Right lung (tissue), 5 donors: Measurements from ENCODE around the gene ARMC2. TPM values are rescaled to one million over a fixed set of nuclear protein-coding genes. Genes with fewer than 3 reads are reported as not detected.
"Not testable (repeated sequence)": the region's sequence is repeated elsewhere in the genome, so short reads cannot be mapped to it uniquely, and the experiment has no call there.

Experiments used
- DNase-seq, 2 donors: peaks; one replicate each; pipeline ENCODE4 v3.0.0-alpha.2; 2013
- polyA plus RNA-seq, 5 donors: library from polyadenylated mRNA; unstranded; fragments of 120-200 nt; gene quantifications; one replicate each; pipeline versions ENCODE4 v1.2.1 to v1.2.3, GENCODE V29; 2013; ENCODE audit warnings: inconsistent platforms in 1 of 5, low replicate concordance in 1 of 5; ENCODE audit not compliant: insufficient read length in 5 of 5, insufficient read depth in 1 of 5

ARMC2 gene
- polyA plus RNA-seq, 5 donors, result 17.6 to 30.0 (median 28.4) TPM

DNA sequence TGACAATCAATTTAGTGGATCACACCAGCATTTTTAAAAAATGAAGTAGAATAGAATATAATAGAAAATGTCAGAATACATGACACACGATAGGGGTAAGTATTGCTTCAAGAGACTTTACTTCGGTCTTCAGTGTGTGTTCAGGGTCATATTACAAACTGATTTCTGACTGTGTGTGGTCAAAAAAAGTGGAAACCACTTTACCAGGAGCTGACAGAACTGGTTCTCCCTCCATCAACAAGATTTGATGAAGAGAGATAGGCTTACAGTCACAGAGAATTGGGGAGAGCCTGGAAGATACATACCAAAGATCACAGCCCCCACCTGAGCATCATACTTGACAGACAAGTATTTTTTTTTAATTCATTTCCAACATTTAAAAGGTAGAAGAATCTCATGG lies 21.7 kb downstream of the ARMC2 start:
- DNase-seq, result no peak

DNA sequence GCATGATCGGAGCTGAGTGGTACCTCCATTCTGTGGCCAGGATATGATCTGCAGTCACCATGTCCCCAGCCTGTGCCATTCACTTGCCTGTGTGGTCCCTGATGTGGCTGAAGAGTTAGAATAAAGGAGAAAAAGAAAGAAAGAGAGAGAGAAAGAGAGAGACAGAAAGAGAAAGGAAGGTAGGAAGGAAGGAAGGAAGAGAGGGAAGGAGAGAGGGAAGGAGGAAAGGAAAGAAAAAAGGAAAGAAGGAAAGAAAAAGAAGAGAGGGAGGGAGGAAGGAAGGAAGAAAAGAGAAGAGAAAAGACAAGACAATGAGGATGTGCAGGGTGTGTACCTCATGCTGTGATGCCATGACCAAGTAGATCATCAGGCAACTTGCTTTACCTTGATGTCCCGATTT lies 22.1 kb downstream of the ARMC2 start:
- no peak for DNase-seq

DNA sequence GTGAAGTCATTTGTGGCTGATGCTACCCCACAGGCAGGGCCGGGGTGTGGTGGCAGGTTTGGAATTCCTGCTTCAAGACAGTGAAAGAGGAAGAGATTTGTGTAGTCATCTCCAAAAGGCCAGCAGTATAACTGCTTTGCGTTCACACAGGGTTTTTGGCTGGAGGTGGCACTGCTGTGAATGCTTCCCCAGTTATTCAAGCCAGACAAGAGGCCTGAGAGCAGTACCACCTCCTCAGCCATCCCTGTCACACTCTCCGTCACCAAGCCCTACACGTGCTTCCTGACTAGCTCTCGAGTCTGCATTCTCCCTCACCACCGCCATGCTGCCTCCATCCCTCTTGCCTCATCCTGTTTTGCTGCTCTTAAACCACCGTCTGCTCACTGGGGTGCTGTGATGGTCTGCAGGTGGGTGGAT lies 23.9 kb downstream of the ARMC2 start:
- DNase-seq, result no peak

DNA sequence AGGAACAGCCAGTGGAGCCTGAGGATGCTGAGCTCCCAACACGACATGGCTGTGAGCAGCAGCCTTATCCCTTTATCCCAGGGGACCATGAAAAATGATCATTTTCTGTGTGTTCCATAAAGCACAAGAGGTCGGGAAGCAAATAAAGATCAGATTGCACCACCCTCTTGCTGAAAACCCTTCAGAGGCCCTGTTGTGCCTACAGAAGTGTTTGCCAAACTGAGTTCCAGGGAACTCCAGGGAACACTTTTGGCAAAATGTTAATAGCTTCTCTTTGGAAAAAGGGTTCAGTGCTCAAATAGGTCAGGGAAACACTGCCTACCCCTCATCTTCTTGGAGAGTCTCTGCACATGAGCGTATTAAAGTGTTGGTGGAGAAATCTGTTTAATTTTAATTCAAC lies 24.4 kb downstream of the ARMC2 start:
- DNase-seq, result no peak

DNA sequence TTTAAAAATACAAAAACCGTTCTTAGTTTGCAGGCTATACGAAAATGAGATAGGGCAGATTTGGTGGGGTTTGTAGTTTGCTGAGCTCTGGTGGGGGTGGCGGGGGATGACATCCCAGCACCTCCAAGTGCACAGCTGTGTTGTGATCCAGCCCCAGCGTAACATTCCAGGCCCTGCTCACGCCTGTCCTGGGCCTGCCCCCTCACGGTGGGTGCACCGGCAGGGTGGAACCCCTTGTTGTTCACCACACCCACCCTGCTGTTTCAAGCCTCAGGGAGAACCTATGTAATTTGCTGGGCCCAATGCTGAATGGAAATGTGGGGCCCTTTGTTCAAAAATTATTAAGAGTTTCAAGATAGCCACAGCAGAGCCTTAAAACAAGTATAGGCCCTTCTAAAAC lies 25.0 kb downstream of the ARMC2 start:
- no peak for DNase-seq

DNA sequence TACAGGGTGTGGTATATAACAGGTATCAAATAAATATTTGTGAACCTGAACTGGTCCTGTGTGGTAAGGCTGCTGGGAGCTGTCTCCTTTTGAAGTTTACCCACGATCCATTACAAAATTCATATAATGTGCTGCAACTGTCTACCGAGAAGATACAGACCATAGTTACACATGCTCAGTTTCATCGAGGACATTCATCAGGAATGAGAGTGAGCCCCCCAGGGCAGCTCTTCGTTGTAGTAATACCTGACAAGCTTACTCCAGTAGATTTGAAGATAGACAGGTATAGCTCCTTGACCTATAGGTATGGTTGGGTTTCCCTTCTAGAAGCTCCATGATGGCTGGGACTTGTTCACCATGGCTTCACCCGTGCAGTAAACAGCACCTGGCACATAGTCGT lies 25.7 kb downstream of the ARMC2 start:
- no peak for DNase-seq

DNA sequence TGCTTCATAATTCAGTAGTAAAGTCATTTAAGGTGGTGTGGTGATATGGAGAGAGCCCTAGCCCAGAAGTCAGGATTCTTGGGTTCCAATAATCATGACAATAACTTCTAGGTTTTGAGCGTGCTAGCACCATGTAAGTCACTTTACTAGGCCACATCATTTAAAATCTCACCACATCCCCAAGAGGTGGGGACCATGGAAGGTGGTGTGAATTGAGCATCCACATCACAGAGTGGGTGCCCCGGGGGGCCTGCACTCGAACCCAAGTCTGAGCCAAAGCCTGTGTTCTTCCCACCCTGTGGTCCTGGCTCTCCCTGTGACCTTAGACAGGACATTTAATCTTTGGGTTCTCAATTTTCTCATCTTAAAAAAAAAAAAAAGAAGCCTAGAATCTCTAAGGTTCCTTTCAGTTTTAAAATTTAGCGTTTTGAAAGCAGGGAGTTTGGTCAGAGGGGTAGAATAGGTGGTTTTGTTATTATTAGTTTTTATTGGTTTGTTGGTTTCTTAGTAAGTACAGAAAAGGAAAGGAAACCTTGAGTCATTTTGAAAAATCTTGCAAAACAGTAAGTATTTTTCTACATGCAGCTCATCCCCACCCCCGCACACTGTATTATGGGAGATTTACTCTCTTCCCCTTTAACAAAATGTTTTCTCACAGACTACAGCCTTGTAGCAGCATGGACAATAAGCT lies 26.4 kb downstream of the ARMC2 start:
- DNase-seq, result no peak

DNA sequence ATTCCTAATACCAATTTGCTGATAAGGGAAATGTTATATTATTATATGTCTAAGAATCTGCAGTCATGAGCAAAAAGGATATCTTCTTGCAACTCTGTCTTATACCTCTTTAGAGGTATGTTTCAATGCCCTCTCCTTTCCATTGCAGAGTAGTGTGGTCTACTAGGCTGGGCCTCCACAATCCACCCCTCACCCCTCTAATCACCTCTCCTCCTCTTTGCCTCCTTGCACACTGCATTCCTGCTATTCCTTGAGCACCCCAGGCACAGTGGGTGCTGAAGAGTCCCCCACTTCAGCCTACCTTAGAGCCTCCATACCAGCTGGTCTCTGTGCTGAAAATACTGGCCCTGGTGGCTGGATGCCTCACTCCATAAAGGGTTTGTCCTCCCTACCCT lies 26.9 kb downstream of the ARMC2 start:
- DNase-seq, result no peak

DNA sequence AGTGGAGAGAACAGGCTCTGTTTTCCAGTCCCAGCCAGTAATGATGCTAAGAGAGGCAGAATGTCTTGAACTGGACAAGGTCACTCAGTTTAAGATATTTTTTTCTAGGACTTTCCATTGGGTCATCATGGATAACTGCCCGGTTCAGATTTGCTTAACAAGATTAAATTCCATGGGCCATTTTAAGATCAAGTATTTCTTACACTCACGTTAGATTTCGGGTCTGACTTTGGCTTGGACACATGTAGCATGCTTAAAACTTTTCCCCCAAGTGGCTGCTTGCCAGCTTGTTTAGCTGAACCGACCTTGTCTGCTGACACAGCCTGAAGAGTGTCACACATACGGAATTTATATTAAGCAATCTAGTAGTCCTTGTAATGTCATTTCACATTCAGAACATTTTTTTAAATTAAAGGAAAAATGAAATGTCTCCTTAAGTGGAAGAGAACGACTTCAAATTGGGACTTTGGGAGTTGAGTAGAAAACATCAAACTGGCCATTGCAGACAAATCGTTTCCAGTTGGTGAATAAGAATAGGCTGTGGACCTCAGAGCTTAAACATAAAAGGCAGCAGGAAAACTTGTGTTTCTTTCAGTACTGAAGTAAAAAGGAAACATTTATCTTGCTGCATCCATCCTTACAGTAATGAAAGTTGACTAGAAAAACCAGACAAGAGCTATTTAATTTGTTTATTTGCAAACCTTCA lies 29.0 kb downstream of the ARMC2 start:
- DNase-seq, result peak; percentile 76 to 77

DNA sequence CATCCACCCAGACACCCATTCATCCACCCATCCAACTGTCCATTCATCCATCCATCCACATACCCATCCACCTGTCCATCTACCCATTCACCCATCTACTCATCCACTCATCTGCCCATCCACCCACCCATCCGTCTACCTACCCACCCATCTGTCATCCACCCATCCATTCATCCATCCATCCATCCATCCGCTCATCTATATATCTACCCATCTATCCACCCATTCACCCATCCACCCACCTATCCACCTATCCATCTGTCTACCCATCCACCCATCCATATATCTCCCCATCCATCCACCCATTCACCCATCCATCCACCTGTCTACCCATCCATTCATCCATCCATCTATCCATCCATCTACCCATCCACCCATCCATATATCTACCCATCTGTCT lies 30.7 kb downstream of the ARMC2 start:
- no peak for DNase-seq

DNA sequence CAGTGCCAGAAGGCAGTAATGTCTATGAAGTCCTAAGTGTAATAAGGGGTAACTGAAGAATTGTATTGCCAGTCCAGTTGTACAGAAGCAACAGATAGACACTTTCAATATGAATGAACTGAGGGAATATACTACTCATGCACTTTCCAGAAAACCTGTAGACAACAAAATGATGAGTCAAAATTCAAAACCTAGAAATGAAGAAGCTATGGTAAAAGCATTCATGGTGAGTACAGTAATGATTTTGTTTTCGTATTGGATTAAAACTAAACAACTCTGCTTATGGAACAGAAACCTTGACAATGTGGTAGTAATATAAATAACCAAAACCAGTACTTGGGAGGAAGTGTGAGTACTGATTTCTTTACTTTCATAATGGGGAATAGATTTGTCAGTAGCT lies 35.0 kb downstream of the ARMC2 start:
- DNase-seq, result no peak

DNA sequence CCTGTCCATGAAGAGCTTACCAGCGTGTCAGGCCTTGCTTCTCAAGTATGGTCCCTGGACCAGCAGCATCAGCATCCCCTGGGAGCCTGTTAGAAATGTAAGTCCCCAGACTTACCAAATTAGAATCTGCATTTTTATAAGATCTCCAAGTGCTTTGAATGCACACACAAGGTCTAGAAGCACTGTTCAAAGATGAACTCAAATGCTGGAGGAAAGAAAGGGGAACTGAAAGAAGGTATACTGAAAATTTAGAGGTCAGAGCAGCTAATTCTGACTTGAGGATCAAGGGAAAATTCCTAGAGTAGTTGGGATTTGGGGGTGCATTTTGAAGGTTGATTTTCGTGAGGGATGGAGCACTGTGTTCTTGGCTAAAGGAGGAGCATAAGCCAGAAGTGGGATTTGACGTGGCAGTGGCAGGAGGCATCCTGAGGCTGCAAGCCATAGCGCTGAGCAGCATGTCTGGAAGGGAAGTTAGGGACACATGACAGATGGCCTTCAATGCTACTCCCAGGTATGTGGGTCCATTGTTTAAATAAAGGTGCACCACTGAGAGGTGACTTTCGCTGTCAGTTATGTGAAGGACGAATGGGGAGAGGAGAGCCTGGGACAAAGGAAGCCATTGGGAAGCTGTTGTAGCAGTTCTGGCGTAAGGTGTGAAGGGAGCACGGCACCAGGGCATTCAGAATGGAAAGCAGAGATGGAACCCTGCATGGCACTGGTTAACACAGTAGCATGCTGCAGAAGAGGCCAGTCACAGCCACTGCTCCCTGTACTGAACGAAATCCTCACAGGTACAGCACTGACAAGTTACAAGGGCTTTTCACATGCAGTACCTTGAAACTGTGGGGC lies 36.2 kb downstream of the ARMC2 start:
- DNase-seq, result no peak

DNA sequence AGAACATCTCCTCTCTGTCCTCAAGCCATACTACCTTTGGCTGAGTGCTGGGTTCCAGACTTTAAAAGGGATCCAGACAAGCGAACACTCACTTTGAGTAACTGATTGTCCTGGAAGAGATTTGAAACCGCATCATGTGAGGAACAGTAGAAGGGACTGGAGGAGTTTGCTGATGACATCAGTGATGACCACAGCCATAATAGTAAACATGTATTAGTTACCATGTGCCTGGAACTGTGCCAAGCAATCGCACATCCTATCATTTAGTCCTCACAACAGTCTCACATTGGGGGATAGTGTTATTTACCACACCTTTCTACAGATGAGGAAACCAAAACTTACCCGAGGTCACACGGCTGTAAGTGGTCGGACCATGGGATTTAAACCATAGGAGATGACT lies 39.8 kb downstream of the ARMC2 start:
- no peak for DNase-seq

DNA sequence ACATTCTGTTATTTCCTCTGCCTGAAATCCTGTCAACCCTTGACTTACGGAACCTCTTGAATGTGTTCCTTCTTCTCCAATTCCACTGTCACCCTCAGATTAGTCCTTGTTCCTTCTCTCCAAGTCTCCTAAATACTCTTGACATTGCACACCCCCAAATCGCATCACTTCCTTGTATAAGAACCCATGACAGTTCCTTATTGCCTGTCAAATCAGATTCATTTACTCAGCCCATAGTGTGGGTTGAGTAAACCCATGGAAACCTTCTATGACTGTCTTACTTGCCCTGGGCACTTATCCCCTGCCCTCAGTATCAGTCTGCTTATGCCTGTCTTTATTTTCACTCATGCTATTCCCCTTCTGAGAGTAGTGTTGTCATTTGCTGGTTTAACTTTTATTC lies 40.5 kb downstream of the ARMC2 start:
- no peak for DNase-seq

DNA sequence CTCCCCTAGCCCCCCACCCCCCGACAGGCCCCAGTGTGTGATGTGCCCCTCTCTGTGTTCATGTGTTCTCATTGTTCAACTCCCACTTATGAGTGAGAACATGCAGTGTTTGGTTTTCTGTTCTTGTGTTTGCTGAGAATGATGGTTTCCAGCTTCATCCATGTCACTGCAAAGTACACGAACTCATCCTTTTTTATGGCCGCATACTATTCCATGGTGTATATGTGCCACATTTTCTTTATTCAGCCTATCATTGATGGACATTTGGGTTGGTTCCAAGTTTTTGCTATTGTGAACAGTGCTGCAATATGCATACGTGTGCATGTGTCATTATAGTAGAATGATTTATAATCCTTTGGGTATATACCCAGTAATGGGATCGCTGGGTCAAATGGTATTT lies 42.7 kb downstream of the ARMC2 start:
- DNase-seq, result not testable (repeated sequence)

DNA sequence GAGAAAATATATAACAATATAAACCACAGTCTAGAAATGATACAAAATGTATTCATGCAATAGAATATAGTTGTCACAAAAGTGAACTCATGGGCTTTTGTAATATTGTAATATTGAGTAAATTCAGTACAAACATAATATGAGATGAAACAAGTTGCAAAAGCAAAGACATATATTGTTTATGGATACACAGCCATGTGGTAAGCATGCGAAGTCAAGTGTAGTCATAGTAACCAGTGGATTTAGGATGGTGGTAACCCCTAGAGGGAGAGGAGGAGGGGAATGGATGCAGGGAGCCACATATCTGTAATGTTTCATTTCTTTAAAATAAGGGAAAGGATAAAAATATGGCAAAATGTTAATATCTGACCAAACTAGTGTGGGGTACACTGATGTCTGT lies 47.3 kb downstream of the ARMC2 start:
- DNase-seq, result no peak

DNA sequence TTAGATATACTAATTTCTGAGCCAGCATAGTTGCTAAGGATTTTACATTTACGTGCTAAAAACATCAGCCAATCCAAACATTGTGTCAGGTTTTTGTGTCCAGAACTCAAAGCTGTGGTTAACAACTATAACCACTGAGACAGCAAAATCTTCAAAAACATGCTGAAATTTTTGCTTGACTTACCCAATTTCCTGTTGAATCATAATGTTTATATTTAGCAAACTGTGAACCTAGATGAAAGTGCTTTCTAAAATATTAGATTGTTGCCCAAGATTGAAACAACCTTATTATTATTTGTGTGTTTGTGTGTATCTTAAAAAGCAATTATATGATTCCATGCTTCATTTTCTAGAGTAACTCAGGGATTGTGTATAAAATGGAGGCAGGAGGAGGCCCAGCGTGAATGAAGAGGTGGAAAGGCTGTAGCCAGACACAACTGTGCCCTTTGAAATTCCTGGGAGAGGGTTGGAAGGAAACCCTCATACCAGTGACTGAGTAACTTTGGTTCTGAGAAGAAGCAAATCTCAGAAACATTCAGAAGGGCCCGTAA lies 48.0 kb downstream of the ARMC2 start:
- DNase-seq, result peak in 1 of 2 donors; percentile 41

DNA sequence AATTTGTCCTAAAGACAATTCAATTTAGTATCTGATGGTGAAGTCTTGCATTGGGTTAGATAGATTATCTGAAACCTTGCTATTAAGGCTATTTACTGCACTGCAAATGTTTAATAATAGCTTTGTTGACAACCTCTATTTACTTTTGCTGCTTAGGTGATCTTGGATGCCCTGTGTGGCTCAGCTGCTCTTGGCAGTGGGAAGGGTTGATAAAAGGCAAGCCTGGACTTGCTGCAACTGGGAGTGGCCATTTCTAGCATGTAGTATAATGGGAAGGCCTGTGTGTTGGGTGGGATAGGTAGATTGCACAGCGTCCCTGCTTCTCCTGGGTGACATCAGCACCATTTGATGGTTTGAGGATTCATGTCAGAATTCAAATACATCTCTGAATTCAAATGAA lies 49.1 kb downstream of the ARMC2 start:
- no peak for DNase-seq

DNA sequence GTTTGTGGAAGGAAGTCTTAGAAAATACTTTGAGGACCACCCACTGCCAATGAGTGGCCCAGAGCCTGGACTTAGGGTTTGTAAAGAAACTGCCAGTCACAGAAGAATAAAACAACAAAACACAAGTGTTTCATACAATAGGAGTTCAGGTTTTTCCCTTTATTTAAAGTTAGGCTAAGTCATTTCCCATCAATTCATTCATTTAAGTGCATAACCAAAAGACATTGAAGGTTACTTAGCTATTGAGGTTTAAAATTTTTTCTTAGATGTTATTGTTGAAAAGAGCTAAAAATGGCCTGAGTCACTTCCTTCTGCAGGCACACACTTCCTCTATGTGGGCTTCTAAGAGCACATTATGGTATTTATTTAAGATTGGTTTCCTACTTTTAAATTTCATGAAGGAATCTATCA lies 54.2 kb downstream of the ARMC2 start:
- no peak for DNase-seq

DNA sequence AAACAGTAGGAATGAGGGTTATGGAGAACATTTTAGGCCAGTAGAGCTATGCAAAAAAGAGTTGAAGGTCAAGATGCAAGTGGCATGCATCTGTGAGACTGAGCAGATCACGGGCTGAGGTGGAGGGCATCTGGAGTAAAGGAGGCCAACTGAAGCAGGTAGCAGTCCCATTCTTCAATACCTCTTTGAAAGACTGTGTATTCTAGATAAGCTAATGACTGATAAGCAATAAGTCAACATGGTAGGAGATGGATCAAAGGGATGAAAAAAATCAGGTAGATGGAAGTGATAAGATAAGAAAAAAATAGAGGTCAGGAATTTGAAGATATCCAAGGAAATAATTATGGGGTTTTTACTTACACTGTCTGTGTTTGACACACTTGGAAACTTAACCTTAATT lies 55.6 kb downstream of the ARMC2 start:
- DNase-seq, result no peak

DNA sequence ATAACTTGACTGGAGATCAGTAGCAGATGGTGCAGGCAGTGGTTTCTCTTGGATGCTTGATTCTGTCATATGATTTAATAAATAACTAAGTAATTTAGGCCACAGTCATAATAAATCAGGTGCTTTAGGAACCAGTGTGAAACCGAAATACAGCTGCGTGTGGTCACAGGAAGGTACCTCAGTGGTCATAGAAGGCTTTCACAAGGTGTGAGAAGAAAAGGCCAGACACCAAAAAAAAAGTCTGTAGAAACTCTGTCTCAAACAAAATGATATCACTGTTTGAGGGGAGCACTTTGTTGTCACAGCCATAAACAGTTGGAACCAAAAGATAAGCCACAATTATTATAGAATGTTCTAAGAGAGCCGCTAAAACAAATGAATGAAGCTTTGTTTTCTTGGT lies 56.5 kb downstream of the ARMC2 start:
- DNase-seq, result no peak

DNA sequence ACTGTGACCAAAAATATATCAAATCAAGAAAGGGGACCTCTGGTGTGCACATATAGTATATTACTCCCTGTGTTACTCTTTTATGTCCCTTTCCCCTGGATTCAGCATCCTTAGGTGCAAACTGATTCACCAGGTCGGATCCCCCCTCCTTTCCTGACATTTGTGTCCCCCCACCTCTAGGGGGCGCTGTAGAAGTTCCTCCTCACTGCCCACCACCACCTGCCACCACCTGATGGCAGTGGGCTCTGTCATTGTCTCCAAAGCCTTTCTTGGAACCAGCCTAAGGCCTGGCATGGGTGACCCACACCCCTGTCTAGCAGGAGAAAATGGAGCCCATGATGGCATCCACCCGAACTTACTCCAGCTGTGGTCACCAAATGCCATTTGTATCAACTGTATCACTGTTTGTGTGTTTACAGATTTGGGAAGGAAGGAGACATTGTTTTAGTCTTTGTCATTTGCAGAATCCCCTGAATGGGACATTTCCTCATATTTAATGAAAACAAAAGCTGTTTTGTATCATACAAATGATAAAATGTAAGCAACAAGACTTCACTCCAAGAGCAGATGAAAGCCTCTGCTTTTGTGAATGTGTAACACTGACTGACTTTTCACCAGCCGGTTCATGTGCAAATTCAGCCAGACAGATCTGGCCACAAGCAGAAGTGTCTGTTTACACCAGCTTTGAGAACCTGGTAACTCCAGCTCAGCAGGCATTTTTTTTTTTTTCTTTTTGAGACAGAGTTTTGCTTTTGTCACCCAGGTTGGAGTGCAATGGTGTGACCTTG lies 66.2 kb downstream of the ARMC2 start:
- DNase-seq, result peak in 1 of 2 donors; percentile 48
